GM10266 (cell line): ENCODE data around the gene HAO2.
"Not testable (repeated sequence)": the region's sequence is repeated elsewhere in the genome, so short reads cannot be mapped to it uniquely, and the experiment has no call there.

Experiments used
- DNase-seq: peaks from one replicate; pipeline ENCODE4 v3.0.0; 2012; ENCODE audit errors: extremely low spot score
- TF ChIP-seq, protein P1 (sequence below): IDR thresholded peaks from 2 replicates; pipeline ENCODE4 v1.5.1; 2012; ENCODE audit warnings: mild to moderate bottlenecking, low read depth; ENCODE audit not compliant: control insufficient read depth, insufficient read depth; ENCODE audit errors: missing control alignments

The HAO2 gene

GRCh38 chr1:119333163-119333896, 35.3 kb upstream of the HAO2 start:
- no peak for DNase-seq
- TF ChIP-seq, protein P1, sequence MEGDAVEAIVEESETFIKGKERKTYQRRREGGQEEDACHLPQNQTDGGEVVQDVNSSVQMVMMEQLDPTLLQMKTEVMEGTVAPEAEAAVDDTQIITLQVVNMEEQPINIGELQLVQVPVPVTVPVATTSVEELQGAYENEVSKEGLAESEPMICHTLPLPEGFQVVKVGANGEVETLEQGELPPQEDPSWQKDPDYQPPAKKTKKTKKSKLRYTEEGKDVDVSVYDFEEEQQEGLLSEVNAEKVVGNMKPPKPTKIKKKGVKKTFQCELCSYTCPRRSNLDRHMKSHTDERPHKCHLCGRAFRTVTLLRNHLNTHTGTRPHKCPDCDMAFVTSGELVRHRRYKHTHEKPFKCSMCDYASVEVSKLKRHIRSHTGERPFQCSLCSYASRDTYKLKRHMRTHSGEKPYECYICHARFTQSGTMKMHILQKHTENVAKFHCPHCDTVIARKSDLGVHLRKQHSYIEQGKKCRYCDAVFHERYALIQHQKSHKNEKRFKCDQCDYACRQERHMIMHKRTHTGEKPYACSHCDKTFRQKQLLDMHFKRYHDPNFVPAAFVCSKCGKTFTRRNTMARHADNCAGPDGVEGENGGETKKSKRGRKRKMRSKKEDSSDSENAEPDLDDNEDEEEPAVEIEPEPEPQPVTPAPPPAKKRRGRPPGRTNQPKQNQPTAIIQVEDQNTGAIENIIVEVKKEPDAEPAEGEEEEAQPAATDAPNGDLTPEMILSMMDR, result no peak

GRCh38 chr1:119333897-119334250, 34.7 kb upstream of the HAO2 start:
- DNase-seq, result not testable (repeated sequence)

- no peak for DNase-seq
- TF ChIP-seq, protein P1, result no peak
These were observed 31.7 kb upstream of the HAO2 start for GRCh38 chr1:119336848-119337247.

GRCh38 chr1:119338004-119338403, 30.6 kb upstream of the HAO2 start:
- no peak for DNase-seq
- TF ChIP-seq, protein P1, result no peak

- TF ChIP-seq, protein P1, result no peak
These were observed 29.8 kb upstream of the HAO2 start for GRCh38 chr1:119338757-119339156.

DNA sequence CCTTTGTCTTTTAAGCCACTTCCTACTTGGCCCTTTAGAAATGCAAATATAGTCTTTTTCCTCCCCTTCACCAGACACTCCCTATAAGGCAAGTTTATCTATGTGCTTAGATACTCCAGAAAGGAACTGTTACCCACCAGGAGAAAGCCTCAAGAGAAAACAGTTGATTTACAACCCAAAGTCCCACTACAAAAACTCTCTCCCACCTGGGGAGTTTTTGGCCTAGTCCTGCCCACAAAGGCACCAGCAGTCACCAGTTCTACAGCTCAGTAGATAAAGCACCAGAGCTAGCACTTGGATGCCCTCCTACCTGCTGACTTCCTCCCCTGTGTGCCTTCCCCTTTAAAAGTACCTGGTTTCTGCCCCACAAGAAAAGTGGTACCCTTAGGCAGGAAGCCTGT, 27.7 kb upstream of the HAO2 start:
- TF ChIP-seq, protein P1, result no peak
- DNase-seq, result no peak

More at GRCh38 chr1:119338757-119339156, 29.8 kb upstream of the HAO2 start:
- no peak for DNase-seq

DNA sequence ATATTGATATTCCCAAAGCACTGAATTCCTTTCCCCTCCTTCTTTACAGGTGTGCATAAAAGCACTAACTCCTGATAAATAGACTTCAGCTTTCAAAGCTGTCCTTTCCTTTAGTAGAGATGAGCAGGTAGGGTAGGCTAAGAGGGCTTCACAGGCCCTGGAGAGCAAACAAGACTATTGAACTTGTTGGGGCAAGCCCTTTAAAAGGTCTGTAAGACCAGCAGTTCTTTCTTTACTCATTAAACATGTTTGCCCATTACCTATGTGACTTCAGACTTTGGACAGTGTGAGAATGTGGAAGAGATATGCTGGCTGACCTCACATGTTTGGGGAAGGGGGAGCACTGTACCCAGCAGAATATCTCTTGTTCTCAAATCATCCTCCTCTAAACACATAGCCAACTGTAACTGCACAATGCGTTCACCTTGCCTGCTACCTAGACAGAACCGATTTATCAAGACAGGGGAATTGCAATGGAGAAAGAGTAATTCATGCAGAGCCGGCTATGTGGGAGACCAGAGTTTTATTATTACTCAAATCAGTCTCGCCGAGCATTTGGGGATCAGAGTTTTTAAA, 27.1 kb upstream of the HAO2 start:
- TF ChIP-seq, protein P1, result no peak
- DNase-seq, result no peak
